Measurements from ENCODE around the gene SMYD4. TPM values are rescaled to one million over a fixed set of nuclear protein-coding genes. Genes with fewer than 3 reads are reported as not detected.

Gene SMYD4
- total RNA-seq, 1 donor = 10.1 TPM

DNA sequence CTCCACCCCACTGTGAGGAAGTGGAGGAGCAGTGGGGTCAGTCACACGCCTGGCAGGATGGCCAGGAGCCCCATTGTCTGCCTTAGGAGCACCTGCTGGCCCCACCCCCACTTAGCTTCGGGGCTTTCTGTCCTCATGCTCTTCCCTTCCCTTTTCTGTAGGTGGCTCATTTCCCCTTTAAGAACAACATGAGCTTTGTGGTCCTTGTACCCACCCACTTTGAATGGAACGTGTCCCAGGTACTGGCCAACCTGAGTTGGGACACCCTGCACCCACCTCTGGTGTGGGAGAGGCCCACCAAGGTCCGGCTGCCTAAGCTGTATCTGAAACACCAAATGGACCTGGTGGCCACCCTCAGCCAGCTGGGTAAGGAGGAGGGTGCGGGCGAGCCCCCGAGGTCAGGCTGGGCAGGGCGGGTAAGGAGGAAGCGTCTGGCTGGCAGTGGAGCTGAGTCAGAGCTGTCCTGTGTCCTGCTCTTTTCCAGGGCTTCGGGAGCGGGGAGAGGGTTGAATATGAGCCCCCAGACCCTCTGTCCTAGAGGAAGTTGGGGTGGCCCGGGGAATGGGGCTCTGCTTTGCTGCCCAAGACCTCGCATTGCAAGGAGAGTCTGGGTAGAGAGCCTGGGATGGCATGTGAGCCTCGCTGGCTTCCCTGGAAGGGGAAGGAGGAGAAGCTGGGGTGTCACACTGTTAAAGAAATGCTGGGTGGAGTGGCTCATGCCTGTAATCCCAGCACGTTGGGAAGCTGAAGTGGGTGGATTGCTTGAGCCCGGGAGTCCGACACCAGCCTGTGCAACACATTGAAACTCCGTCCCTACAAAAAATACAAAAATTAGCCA, 77.1 kb downstream of the SMYD4 start:
- Histone ChIP-seq H3K79me2 (ENCODE audit: insufficient read depth, low read length) (no peaks in the 10 kb centered on the region), H2AFZ (ENCODE audit: low read length) (no peak overlapping the region), H4K20me1 (ENCODE audit: insufficient read depth, low read length) (no peaks in the 10 kb centered on the region), H3K27ac (ENCODE audit: low read depth, low read length) (no peak overlapping the region), H3K4me3 (ENCODE audit: insufficient read depth, low read length) (no peak overlapping the region), H3K9me3 (ENCODE audit: low read depth, low read length) (no peaks in the 10 kb centered on the region), H3K27me3 (ENCODE audit: insufficient read depth, low read length) (peaks cover 4% of the 10 kb centered on the region), H3K4me1 (ENCODE audit: insufficient read depth, low read length) (no peaks in the 10 kb centered on the region), H3K4me2 (ENCODE audit: insufficient read depth, low read length) (no peak overlapping the region), H3K36me3 (ENCODE audit: insufficient read depth, low read length) (no peaks in the 10 kb centered on the region)
- DNase-seq (ENCODE audit: insufficient read length, low spot score, missing footprints) = peak; percentile 91
- TF ChIP-seq CTCF (IDR thresholded peaks at IDR 0.05; ENCODE audit: extremely low read depth, low read depth, low read length) = no peak

DNA sequence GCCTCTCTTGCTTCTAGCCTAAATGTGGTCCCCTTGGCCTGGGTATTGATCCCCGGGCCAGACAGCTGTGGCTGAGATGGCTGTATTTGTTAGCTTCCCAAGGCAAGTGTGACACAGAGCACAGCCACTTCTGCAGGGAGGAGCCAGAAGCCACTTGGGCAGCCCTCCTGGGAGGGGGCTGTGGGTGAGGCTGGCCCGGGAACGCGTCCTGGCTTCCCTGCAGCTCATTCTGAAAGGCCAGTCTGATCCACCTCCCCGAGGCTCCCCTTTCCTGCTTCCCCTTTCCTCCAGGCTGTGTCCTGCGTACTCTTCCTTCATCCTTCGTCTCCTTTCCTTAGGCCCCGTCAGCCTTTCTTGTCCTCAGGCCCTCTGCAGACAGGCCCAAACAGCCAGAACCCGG, 79.1 kb downstream of the SMYD4 start:
- Histone ChIP-seq H3K36me3 (ENCODE audit: insufficient read depth, low read length) (no peaks in the 10 kb centered on the region), H3K4me1 (ENCODE audit: insufficient read depth, low read length) (no peaks in the 10 kb centered on the region)
- TF ChIP-seq CTCF (IDR thresholded peaks at IDR 0.05; ENCODE audit: extremely low read depth, low read depth, low read length) = no peak

DNA sequence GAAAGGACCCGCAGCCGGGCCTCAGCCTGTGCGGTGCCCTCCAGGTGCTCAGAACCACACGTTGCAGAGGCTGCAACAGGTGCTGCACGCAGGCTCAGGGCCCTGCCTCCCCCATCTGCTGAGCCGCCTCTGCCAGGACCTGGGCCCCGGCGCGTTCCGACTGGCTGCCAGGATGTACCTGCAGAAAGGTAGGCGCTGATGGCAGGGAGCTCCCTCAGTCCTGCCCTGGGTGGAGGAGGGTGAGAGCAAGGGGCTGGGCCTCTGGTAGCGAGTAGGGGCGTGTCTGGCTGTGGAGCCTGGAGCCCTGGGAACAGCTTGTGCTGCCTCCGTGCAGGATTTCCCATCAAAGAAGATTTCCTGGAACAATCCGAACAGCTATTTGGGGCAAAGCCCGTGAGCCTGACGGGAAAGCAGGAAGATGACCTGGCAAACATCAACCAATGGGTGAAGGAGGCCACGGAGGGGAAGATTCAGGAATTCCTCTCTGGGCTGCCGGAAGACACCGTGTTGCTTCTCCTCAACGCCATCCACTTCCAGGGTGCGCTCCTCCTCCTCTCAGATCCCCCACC, 82.6 kb downstream of the SMYD4 start:
- Histone ChIP-seq H3K27me3 (ENCODE audit: insufficient read depth, low read length) (no peaks in the 10 kb centered on the region), H4K20me1 (ENCODE audit: insufficient read depth, low read length) (no peaks in the 10 kb centered on the region), H3K79me2 (ENCODE audit: insufficient read depth, low read length) (no peaks in the 10 kb centered on the region), H3K36me3 (ENCODE audit: insufficient read depth, low read length) (no peaks in the 10 kb centered on the region), H3K27ac (ENCODE audit: low read depth, low read length) (no peak overlapping the region), H3K4me1 (ENCODE audit: insufficient read depth, low read length) (no peaks in the 10 kb centered on the region), H2AFZ (ENCODE audit: low read length) (no peak overlapping the region), H3K9me3 (ENCODE audit: low read depth, low read length) (no peaks in the 10 kb centered on the region), H3K4me2 (ENCODE audit: insufficient read depth, low read length) (no peak overlapping the region), H3K4me3 (ENCODE audit: insufficient read depth, low read length) (no peak overlapping the region)
- peak; percentile 78 for DNase-seq (ENCODE audit: insufficient read length, low spot score, missing footprints)
- TF ChIP-seq CTCF (IDR thresholded peaks at IDR 0.05; ENCODE audit: extremely low read depth, low read depth, low read length) = no peak

More for the DNA sequence above, 79.1 kb downstream of the SMYD4 start:
- Histone ChIP-seq H4K20me1 (ENCODE audit: insufficient read depth, low read length) (no peaks in the 10 kb centered on the region), H3K27ac (ENCODE audit: low read depth, low read length) (no peak overlapping the region), H3K79me2 (ENCODE audit: insufficient read depth, low read length) (no peaks in the 10 kb centered on the region), H3K9me3 (ENCODE audit: low read depth, low read length) (no peaks in the 10 kb centered on the region), H3K4me3 (ENCODE audit: insufficient read depth, low read length) (no peak overlapping the region), H3K27me3 (ENCODE audit: insufficient read depth, low read length) (peaks cover 4% of the 10 kb centered on the region), H3K4me2 (ENCODE audit: insufficient read depth, low read length) (no peak overlapping the region), H2AFZ (ENCODE audit: low read length) (no peak overlapping the region)
- peak; percentile 72 for DNase-seq (ENCODE audit: insufficient read length, low spot score, missing footprints)

DNA sequence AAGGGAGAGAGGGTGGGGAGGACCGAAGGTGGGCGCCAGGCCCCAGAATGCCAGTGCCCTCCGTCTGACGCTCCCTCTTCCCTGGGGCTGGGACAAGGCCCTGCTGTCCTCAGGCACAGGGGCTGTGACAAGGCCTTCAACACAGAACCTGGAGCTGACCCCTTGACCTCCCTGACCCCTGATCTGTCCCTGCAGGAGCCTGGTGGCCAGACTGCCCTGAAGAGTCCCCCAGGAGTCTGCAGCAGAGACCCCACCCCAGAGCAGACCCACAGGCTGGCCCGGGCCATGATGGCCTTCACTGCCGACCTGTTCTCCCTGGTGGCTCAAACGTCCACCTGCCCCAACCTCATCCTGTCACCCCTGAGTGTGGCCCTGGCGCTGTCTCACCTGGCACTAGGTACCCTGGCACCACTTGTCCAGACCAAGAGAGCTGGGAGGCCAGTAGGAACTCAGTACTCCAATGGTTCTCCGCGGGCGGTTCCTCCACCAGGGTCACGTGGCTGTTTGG, 84.1 kb downstream of the SMYD4 start:
- no peak for TF ChIP-seq CTCF (IDR thresholded peaks at IDR 0.05; ENCODE audit: extremely low read depth, low read depth, low read length)
- Histone ChIP-seq H2AFZ (ENCODE audit: low read length) (no peak overlapping the region), H3K27ac (ENCODE audit: low read depth, low read length) (no peak overlapping the region), H3K4me1 (ENCODE audit: insufficient read depth, low read length) (no peaks in the 10 kb centered on the region), H3K36me3 (ENCODE audit: insufficient read depth, low read length) (no peaks in the 10 kb centered on the region), H4K20me1 (ENCODE audit: insufficient read depth, low read length) (no peaks in the 10 kb centered on the region), H3K4me2 (ENCODE audit: insufficient read depth, low read length) (no peak overlapping the region), H3K4me3 (ENCODE audit: insufficient read depth, low read length) (no peak overlapping the region), H3K79me2 (ENCODE audit: insufficient read depth, low read length) (no peaks in the 10 kb centered on the region), H3K27me3 (ENCODE audit: insufficient read depth, low read length) (no peaks in the 10 kb centered on the region), H3K9me3 (ENCODE audit: low read depth, low read length) (no peaks in the 10 kb centered on the region)
- peak; percentile 75 for DNase-seq (ENCODE audit: insufficient read length, low spot score, missing footprints)

Measured in osteoblast (primary cell).